GM12878 (cell line): ENCODE measurements around the gene IRF4.
A peak's percentile ranks its signal among the peaks of the same experiment; 100 is the strongest.

ENCODE experiments used
- CTCF ChIP-seq, 3 experiments: IDR thresholded peaks in 2 of 3; conservative IDR thresholded peaks in 1 of 3; 2 replicates each; pipeline ENCODE4 v1.5.1; 2011; ENCODE audit warnings: low read depth in 3 of 3, low read length in 3 of 3, mild to moderate bottlenecking in 3 of 3, control low read depth in 2 of 3, moderate library complexity in 2 of 3, inconsistent platforms in 1 of 3, mixed read lengths in 1 of 3; ENCODE audit not compliant: control insufficient read depth in 2 of 3, insufficient read depth in 1 of 3; ENCODE audit errors: extremely low read depth in 1 of 3
- IRF4 ChIP-seq: IDR thresholded peaks from 2 replicates; pipeline ENCODE4 v1.6.1; 2011; ENCODE audit warnings: low read depth, low read length
- JUND ChIP-seq: IDR thresholded peaks from 2 replicates; pipeline ENCODE4 v1.6.1; 2012; ENCODE audit warnings: low read depth, mild to moderate bottlenecking, low read length, improper control_type of control experiment, moderate library complexity
- MLLT1 ChIP-seq: fragments of 450-650 bp; IDR thresholded peaks from 2 replicates; pipeline ENCODE4 v1.6.1; 2016; ENCODE audit warnings: mild to moderate bottlenecking
- MXI1 ChIP-seq: fragments of 150-350 bp; IDR thresholded peaks from 2 replicates; pipeline ENCODE4 v1.6.1; 2011; ENCODE audit warnings: low read depth, mild to moderate bottlenecking, inconsistent platforms, low read length, improper control_type of control experiment
- SMC3 ChIP-seq: IDR thresholded peaks from 2 replicates; pipeline ENCODE4 v1.6.1; 2011; ENCODE audit warnings: low read length, improper control_type of control experiment, borderline replicate concordance
- TBL1XR1 ChIP-seq: IDR thresholded peaks from 2 replicates; pipeline ENCODE4 v1.6.1; 2012; ENCODE audit warnings: low read depth, low read length, improper control_type of control experiment
- TCF12 ChIP-seq: IDR thresholded peaks from 2 replicates; pipeline ENCODE4 v1.6.1; 2011; ENCODE audit warnings: low read depth, mild to moderate bottlenecking, low read length
- ZBTB4 ChIP-seq: fragments of 450-650 bp; formaldehyde crosslinking; IDR thresholded peaks from 2 replicates; pipeline ENCODE4 v1.4.0; 2022; ENCODE audit warnings: mild to moderate bottlenecking, moderate library complexity
- ZNF217 ChIP-seq: fragments of 450-650 bp; IDR thresholded peaks from 2 replicates; pipeline ENCODE4 v1.6.1; 2017; ENCODE audit warnings: antibody characterized with exemption, mild to moderate bottlenecking
- ZSCAN29 ChIP-seq: fragments of 450-650 bp; IDR thresholded peaks from 2 replicates; pipeline ENCODE4 v1.6.1; 2017; ENCODE audit warnings: mild to moderate bottlenecking, moderate library complexity

- peak in 1 of 3 experiments; percentile 9; a peak in 1 of 6 replicates for TF ChIP-seq CTCF (IDR thresholded peaks at IDR 0.05 in 2 of 3, conservative IDR thresholded peaks at IDR 0.05 in 1 of 3; ENCODE audit: control insufficient read depth in 2 of 3, extremely low read depth in 1 of 3, insufficient read depth in 1 of 3, low read depth in 3 of 3, low read length in 3 of 3)
- TF ChIP-seq ZNF217, result no peak
- TF ChIP-seq MXI1, result no peak
- 0 out of 2 replicates have a peak, but pooled peaks have one; percentile 44 for TF ChIP-seq TCF12
- no peak for TF ChIP-seq MLLT1
- TF ChIP-seq SMC3, result no peak; the same call in 1 of the 2 replicates
- no peak for TF ChIP-seq JUND
- no peak for TF ChIP-seq ZBTB4
- TF ChIP-seq TBL1XR1, result no peak
- TF ChIP-seq IRF4, result no peak
- TF ChIP-seq ZSCAN29, result no peak
Measured at GRCh38 chr6:365835-366234, 25.7 kb upstream of the IRF4 start.
